ENCODE data around the gene FAM25G.
"Not testable (repeated sequence)": the region's sequence is repeated elsewhere in the genome, so short reads cannot be mapped to it uniquely, and the experiment has no call there.

Gene FAM25G

GRCh38 chr10:47456794-47457527 is 34.5 kb downstream of the FAM25G start:
- in situ Hi-C loops (cut with MboI; ENCODE audit: low pct_unique_long_range_greater_than_20kb, low sequenced_read_pairs, unreplicated experiment), result no loop called here
- DNase-seq (ENCODE audit: low spot score), result no peak
- TF ChIP-seq CTCF (IDR thresholded peaks at IDR 0.05; ENCODE audit: extremely low read depth, insufficient read depth, missing control alignments), result no peak

- no peak for DNase-seq (ENCODE audit: low spot score)
- in situ Hi-C loops (cut with MboI; ENCODE audit: low pct_unique_long_range_greater_than_20kb, low sequenced_read_pairs, unreplicated experiment), result no loop called here
- no peak for TF ChIP-seq CTCF (IDR thresholded peaks at IDR 0.05; ENCODE audit: extremely low read depth, insufficient read depth, missing control alignments)
These were observed 35.3 kb downstream of the FAM25G start for GRCh38 chr10:47456079-47456785.

GRCh38 chr10:47455350-47456078 is 36.0 kb downstream of the FAM25G start:
- DNase-seq (ENCODE audit: low spot score); in situ Hi-C loops (cut with MboI; ENCODE audit: low pct_unique_long_range_greater_than_20kb, low sequenced_read_pairs, unreplicated experiment): not testable (repeated sequence)

- no peak for TF ChIP-seq CTCF (IDR thresholded peaks at IDR 0.05; ENCODE audit: extremely low read depth, insufficient read depth, missing control alignments)
- no peak for DNase-seq (ENCODE audit: low spot score)
- in situ Hi-C loops (cut with MboI; ENCODE audit: low pct_unique_long_range_greater_than_20kb, low sequenced_read_pairs, unreplicated experiment), result no loop called here
These were observed 36.8 kb downstream of the FAM25G start for GRCh38 chr10:47454780-47455058.

- TF ChIP-seq CTCF (IDR thresholded peaks at IDR 0.05; ENCODE audit: extremely low read depth, insufficient read depth, missing control alignments), result no peak
- in situ Hi-C loops (cut with MboI; ENCODE audit: low pct_unique_long_range_greater_than_20kb, low sequenced_read_pairs, unreplicated experiment), result no loop called here
- peak; percentile 19 for DNase-seq (ENCODE audit: low spot score)
These were observed 37.3 kb downstream of the FAM25G start for GRCh38 chr10:47454008-47454779.

GRCh38 chr10:47453141-47454007 is 38.1 kb downstream of the FAM25G start:
- in situ Hi-C loops (cut with MboI; ENCODE audit: low pct_unique_long_range_greater_than_20kb, low sequenced_read_pairs, unreplicated experiment), result no loop called here
- no peak for DNase-seq (ENCODE audit: low spot score)
- no peak for TF ChIP-seq CTCF (IDR thresholded peaks at IDR 0.05; ENCODE audit: extremely low read depth, insufficient read depth, missing control alignments)

Measured in GM13977 (cell line).